ENCODE results near the gene TTI1. TPM values are rescaled to one million over a fixed set of nuclear protein-coding genes. Genes with fewer than 3 reads are reported as not detected.

The TTI1 gene
- total RNA-seq, 4 donors from 2014 or later = 5.1 to 14.7 (median 10.5) TPM

DNA sequence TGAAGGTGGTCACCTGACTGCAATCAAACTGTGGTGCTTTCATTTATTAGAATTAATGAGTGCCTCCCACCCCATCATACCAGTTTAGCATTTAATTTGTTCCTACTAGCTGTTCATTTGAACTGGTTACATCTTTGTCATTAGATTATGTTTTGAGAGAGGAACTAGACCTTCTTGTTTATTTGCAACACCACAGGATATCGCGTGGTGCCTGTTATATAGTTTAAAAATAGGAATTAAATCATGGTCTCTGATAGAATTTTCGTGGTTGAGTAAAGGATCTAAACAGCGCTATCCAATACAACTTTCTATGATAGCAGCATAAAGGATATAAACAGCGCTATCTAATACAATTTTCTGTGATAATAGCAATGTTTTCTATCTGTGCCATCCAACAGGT lies 3.1 kb upstream of the TTI1 start:
- no peak overlapping the region for H3K27ac ChIP-seq
- no peak for DNase-seq
- no peaks in the 10 kb centered on the region for H3K9me3 ChIP-seq
- H3K27me3 ChIP-seq = no peaks in the 10 kb centered on the region
- no peak for TF ChIP-seq POLR2A (IDR thresholded peaks at IDR 0.05)
- TF ChIP-seq, protein P1, sequence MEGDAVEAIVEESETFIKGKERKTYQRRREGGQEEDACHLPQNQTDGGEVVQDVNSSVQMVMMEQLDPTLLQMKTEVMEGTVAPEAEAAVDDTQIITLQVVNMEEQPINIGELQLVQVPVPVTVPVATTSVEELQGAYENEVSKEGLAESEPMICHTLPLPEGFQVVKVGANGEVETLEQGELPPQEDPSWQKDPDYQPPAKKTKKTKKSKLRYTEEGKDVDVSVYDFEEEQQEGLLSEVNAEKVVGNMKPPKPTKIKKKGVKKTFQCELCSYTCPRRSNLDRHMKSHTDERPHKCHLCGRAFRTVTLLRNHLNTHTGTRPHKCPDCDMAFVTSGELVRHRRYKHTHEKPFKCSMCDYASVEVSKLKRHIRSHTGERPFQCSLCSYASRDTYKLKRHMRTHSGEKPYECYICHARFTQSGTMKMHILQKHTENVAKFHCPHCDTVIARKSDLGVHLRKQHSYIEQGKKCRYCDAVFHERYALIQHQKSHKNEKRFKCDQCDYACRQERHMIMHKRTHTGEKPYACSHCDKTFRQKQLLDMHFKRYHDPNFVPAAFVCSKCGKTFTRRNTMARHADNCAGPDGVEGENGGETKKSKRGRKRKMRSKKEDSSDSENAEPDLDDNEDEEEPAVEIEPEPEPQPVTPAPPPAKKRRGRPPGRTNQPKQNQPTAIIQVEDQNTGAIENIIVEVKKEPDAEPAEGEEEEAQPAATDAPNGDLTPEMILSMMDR (IDR thresholded peaks at IDR 0.05) = no peak
- H3K4me1 ChIP-seq = peaks cover 21 to 57% (median 40%) of the 10 kb centered on the region in 3 donors
- H3K4me3 ChIP-seq = no peak overlapping the region
- intact Hi-C loops (cut with DNase I) = no loop called here
- H3K36me3 ChIP-seq = peaks cover 0 to 35% (median 0%) of the 10 kb centered on the region in 3 donors
- 79 to 86% methylated on average over 5 of the region's 5 CpGs for WGBS, 2 donors

DNA sequence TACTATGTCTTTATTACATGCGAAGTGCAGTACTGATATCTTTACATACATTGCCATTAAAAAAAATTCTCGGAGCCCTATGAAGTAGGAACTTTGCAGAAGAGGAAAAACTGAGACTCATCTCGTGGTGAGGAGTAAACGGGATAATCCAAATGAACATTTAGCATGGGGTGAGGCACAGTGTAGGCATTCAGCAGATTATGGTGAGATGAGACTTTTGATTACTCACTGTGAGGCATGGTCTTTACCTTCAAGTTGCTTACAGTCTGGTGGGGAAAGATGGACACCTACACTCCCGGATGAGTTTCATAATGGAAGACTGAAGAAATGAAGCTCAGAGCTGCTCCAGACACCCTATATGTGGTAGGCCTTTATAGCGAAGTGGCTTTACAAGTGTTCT lies 1.7 kb upstream of the TTI1 start:
- no peaks in the 10 kb centered on the region for H3K9me3 ChIP-seq
- peak overlapping the region; percentile 76 to 96 (median 92) for H3K4me3 ChIP-seq
- intact Hi-C loops (cut with DNase I) = no loop called here
- H3K27me3 ChIP-seq = no peaks in the 10 kb centered on the region
- WGBS, 2 donors = 64 to 73% methylated on average over 6 of the region's 6 CpGs
- TF ChIP-seq, protein P1 (IDR thresholded peaks at IDR 0.05) = no peak
- TF ChIP-seq POLR2A (IDR thresholded peaks at IDR 0.05) = no peak
- peak overlapping the region in 2 of 4 donors; percentile 97 to 99 for H3K27ac ChIP-seq
- H3K36me3 ChIP-seq = peaks cover 0 to 21% (median 0%) of the 10 kb centered on the region in 3 donors
- DNase-seq = no peak
- peaks cover 21 to 66% (median 40%) of the 10 kb centered on the region in 3 donors for H3K4me1 ChIP-seq

DNA sequence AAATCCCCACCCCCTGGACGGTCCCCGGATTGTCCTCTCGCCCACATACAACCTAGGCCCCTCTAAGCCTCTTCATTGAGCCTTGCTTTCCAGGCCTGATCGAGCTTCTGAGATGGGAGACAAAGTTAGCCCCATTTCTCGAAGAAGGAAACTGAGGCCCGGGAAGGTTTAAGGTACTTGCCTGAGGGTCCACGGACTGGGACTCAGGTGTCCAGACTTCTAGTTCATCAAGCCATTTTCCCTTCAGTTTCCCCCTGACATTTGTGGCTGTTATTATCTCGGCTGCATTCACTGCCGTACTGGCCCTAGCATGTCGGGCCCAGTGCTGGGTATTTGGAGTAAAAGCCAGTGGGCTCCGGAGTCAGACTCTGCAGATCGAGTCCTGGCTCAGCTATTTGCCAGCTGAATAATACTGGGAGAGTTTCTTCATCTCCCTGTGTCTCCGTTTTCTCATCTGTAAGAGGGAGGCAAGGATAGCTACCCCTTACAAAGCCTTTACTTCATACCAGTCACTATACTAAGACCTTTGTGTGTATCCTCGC lies 923 bp upstream of the TTI1 start:
- intact Hi-C loops (cut with DNase I) = no loop called here
- Histone ChIP-seq H3K4me3 (peak overlapping the region; percentile 76 to 96 (median 92)), H3K4me1 (peaks cover 21 to 66% (median 40%) of the 10 kb centered on the region in 3 donors), H3K27ac (peak overlapping the region; percentile 93 to 99 (median 98)), H3K9me3 (no peaks in the 10 kb centered on the region), H3K36me3 (peaks cover 0 to 13% (median 0%) of the 10 kb centered on the region in 3 donors), H3K27me3 (no peaks in the 10 kb centered on the region)
- TF ChIP-seq POLR2A (IDR thresholded peaks at IDR 0.05) = no peak
- TF ChIP-seq, protein P1 (IDR thresholded peaks at IDR 0.05) = no peak
- WGBS, 2 donors = 8 to 10% methylated on average over 12 to 13 of the region's 14 CpGs
- no peak for DNase-seq

DNA sequence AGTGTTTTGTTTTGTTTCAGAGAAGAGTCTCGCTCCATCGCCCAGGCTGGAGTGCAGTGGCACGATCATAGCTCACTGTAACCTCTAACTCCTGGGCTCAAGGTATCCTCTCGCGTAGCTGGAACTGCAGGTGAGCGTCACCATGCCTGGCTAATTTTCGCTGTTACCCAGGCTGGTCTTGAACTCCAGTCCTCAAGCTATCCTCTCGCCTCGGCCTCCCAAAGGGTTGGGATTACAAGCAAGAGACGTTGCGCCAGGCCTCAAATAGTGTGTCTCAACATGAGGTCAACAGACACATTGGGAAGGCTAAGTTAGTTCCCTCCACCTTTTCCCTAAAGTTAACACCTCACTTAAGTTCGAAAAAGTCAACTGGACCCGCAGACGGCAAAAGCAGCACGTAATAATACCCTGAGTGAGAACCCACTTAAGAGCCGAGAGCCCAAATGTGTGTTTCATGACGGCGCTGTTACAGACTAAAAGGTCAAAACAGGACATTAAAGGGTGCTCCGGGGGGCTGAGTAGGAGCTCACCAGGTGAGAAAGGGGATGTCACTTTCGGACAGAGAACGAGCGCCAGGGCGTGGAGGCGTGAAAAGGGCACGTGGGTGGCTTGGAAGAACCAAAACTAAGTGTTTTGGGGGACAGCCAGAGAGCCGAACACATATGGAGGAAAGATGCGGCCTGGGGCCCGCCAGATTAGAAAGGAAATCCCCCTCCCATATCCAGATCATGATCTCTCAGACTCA lies 499 bp downstream of the TTI1 start:
- H3K9me3 ChIP-seq = no peaks in the 10 kb centered on the region
- H3K27ac ChIP-seq = peak overlapping the region; percentile 93 to 99 (median 98)
- intact Hi-C loops (cut with DNase I) = no loop called here
- H3K4me3 ChIP-seq = peak overlapping the region; percentile 76 to 96 (median 92)
- peaks cover 0 to 13% (median 0%) of the 10 kb centered on the region in 3 donors for H3K36me3 ChIP-seq
- no peaks in the 10 kb centered on the region for H3K27me3 ChIP-seq
- no peak for TF ChIP-seq POLR2A (IDR thresholded peaks at IDR 0.05)
- TF ChIP-seq, protein P1 (IDR thresholded peaks at IDR 0.05) = no peak
- DNase-seq = no peak
- 20 to 33% methylated on average over 20 to 22 of the region's 28 CpGs for WGBS, 2 donors
- peaks cover 21 to 61% (median 39%) of the 10 kb centered on the region in 3 donors for H3K4me1 ChIP-seq

DNA sequence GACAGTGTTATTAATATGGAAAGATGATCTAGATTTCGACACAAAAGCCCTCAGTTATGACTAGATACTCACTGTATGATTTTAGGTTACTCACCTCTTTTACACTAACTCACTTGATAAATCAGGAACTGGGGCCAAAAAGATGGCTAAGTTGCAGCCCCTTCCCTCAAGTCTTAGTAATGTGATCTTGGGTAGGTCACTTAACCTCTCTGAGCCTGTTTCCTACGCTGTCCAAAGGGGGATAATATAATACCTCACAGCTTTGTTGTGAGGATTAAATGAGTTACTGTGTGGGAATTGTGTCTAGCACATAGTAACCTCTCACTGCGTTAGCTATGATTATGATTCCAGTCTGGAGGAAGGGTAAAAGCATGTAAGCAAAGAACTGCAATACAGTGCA lies 1.3 kb downstream of the TTI1 start:
- H3K4me3 ChIP-seq = peak overlapping the region in 1 of 4 donors; percentile 92
- no peak overlapping the region for H3K27ac ChIP-seq
- TF ChIP-seq, protein P1 (IDR thresholded peaks at IDR 0.05) = no peak
- no peak for TF ChIP-seq POLR2A (IDR thresholded peaks at IDR 0.05)
- peaks cover 21 to 53% (median 34%) of the 10 kb centered on the region in 3 donors for H3K4me1 ChIP-seq
- intact Hi-C loops (cut with DNase I) = no loop called here
- H3K9me3 ChIP-seq = no peaks in the 10 kb centered on the region
- DNase-seq = no peak
- no peaks in the 10 kb centered on the region for H3K27me3 ChIP-seq
- peaks cover 0 to 13% (median 0%) of the 10 kb centered on the region in 3 donors for H3K36me3 ChIP-seq
- 93 to 94% methylated on average over 3 of the region's 3 CpGs for WGBS, 2 donors
